ENCODE measurements around the gene PAIP2B.

Gene PAIP2B

GRCh38 chr2:71136174-71136573 is 90.7 kb downstream of the PAIP2B start:
- no peak for TF ChIP-seq SUZ12 (IDR thresholded peaks at IDR 0.05)
- no peak for TF ChIP-seq NFRKB (IDR thresholded peaks at IDR 0.05)
- no peak for TF ChIP-seq BHLHE40 (IDR thresholded peaks at IDR 0.05; ENCODE audit: borderline replicate concordance)
- no peak for TF ChIP-seq ELF4 (IDR thresholded peaks at IDR 0.05)
- no peak for TF ChIP-seq ARNT (IDR thresholded peaks at IDR 0.05)
- TF ChIP-seq TARDBP (IDR thresholded peaks at IDR 0.05): no peak
- TF ChIP-seq FOXM1 (IDR thresholded peaks at IDR 0.05; ENCODE audit: borderline replicate concordance): no peak
- TF ChIP-seq CTBP1 (IDR thresholded peaks at IDR 0.05; ENCODE audit: borderline replicate concordance): no peak
- TF ChIP-seq L3MBTL2 (conservative IDR thresholded peaks at IDR 0.05): no peak
- TF ChIP-seq SP1 (IDR thresholded peaks at IDR 0.05): no peak
- CTCF ChIA-PET: no interaction called here
- no peak for DNase-seq (ENCODE audit: extremely low spot score)
- POLR2A ChIA-PET: no interaction called here

GRCh38 chr2:71133603-71134002 is 93.3 kb downstream of the PAIP2B start:
- POLR2A ChIA-PET: no interaction called here
- CTCF ChIA-PET: no interaction called here
- TF ChIP-seq LEF1 (IDR thresholded peaks at IDR 0.05; ENCODE audit: borderline replicate concordance) (no peak), FOXA1 (IDR thresholded peaks at IDR 0.05) (no peak), ELF4 (IDR thresholded peaks at IDR 0.05) (no peak), ZNF384 (IDR thresholded peaks at IDR 0.05) (no peak), L3MBTL2 (conservative IDR thresholded peaks at IDR 0.05) (no peak), TARDBP (IDR thresholded peaks at IDR 0.05) (no peak), HDGF (IDR thresholded peaks at IDR 0.05; ENCODE audit: borderline replicate concordance) (no peak), BHLHE40 (IDR thresholded peaks at IDR 0.05; ENCODE audit: borderline replicate concordance) (no peak)
- DNase-seq (ENCODE audit: extremely low spot score): no peak

All from HEK293T (cell line).